Spleen (tissue), 7 donors: ENCODE data around the gene TBKBP1.

Source experiments
- POLR2A ChIP-seq, 3 donors: fragments of 450-650 bp; IDR thresholded peaks; one replicate each; pipeline ENCODE4 v1.5.1; 2017; ENCODE audit warnings: antibody characterized with exemption in 3 of 3, mild to moderate bottlenecking in 1 of 3
- POLR2AphosphoS5 ChIP-seq, 3 donors: sonication (generic); formaldehyde crosslinking; IDR thresholded peaks; one replicate each; pipeline ENCODE4 v1.5.1; 2017; ENCODE audit warnings: antibody characterized with exemption in 3 of 3
- TF ChIP-seq, protein P1 (sequence below), 11 experiments: fragments of 200-600 bp in 7 of 11; fragments of 450-650 bp in 4 of 11; sonication (generic) in 4 of 11; IDR thresholded peaks in 8 of 11; conservative IDR thresholded peaks in 3 of 11; 1 replicate in 7 of 11; 2 replicates in 4 of 11; pipeline versions ENCODE4 v1.4.0 to v1.8.0; 2016 to 2021; ENCODE audit warnings: antibody characterized with exemption in 11 of 11, inconsistent platforms in 4 of 11, mild to moderate bottlenecking in 1 of 11
- donor health status: DM: no; HTN: no; CAD: no; lungs with moderate emphysema.
- donor health status: DM: no; HTN: no; CAD: no.
- donor health status: DM: no; HTN: no; CAD: no.

DNA sequence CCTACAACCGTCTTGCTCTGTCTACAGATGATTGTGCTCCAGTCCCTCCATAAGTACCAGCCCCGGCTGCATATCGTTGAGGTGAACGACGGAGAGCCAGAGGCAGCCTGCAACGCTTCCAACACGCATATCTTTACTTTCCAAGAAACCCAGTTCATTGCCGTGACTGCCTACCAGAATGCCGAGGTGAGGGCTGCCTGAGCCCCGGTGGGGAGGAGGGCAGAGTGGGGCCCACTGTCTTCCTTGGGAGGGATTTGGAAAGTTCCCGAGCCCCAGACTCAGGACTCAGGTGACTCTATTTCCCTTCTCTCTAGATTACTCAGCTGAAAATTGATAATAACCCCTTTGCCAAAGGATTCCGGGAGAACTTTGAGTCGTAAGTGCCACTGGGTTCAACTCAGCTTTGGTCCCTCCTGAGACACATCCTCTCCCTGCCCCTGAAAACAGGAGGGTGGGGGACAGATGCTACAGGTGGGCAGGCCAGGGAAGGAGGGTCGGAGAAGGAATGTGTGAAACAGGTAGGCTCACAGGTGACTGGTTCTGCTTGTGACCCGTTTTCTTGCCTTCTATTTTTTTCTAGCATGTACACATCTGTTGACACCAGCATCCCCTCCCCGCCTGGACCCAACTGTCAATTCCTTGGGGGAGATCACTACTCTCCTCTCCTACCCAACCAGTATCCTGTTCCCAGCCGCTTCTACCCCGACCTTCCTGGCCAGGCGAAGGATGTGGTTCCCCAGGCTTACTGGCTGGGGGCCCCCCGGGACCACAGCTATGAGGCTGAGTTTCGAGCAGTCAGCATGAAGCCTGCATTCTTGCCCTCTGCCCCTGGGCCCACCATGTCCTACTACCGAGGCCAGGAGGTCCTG, 50.4 kb downstream of the TBKBP1 start:
- TF ChIP-seq, protein P1, sequence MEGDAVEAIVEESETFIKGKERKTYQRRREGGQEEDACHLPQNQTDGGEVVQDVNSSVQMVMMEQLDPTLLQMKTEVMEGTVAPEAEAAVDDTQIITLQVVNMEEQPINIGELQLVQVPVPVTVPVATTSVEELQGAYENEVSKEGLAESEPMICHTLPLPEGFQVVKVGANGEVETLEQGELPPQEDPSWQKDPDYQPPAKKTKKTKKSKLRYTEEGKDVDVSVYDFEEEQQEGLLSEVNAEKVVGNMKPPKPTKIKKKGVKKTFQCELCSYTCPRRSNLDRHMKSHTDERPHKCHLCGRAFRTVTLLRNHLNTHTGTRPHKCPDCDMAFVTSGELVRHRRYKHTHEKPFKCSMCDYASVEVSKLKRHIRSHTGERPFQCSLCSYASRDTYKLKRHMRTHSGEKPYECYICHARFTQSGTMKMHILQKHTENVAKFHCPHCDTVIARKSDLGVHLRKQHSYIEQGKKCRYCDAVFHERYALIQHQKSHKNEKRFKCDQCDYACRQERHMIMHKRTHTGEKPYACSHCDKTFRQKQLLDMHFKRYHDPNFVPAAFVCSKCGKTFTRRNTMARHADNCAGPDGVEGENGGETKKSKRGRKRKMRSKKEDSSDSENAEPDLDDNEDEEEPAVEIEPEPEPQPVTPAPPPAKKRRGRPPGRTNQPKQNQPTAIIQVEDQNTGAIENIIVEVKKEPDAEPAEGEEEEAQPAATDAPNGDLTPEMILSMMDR (IDR thresholded peaks at IDR 0.05 in 8 of 11, conservative IDR thresholded peaks at IDR 0.05 in 3 of 11) = no peak
- no peak for TF ChIP-seq POLR2A (IDR thresholded peaks at IDR 0.05)
- TF ChIP-seq POLR2AphosphoS5 (IDR thresholded peaks at IDR 0.05) = no peak
